HG03064 (cell line): ENCODE results near the gene MRPL41.
"Not testable (repeated sequence)": the region's sequence is repeated elsewhere in the genome, so short reads cannot be mapped to it uniquely, and the experiment has no call there.

ENCODE experiments used
- ATAC-seq: cut with Tn5 transposase; IDR thresholded peaks from one replicate; pipeline ENCODE4 v1.9.1; 2021; ENCODE audit warnings: low read depth; ENCODE audit not compliant: unreplicated experiment

MRPL41 gene

GRCh38 chr9:137581361-137582285, 29.9 kb downstream of the MRPL41 start:
- no peak for ATAC-seq

GRCh38 chr9:137582286-137582860, 30.7 kb downstream of the MRPL41 start:
- ATAC-seq, result no peak

DNA sequence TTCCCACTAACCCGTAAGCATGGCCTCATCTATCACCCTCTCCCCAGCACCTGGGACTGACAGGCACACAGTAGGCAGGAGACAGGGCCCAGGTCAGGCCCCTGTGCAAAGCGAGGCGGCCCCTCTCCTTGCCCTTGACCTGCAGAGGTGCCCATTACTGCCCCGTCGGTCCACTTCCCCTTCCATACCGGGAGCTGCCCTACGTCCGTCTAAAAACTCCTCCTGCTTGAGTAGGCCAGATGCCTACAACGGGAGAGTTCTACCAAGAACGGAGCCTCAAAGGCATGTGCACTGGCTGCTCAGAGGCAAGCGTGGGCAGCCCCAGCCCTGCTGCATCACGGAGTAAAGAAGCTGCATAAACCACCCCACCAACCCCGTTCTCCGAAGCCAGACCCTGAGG, 31.7 kb downstream of the MRPL41 start:
- no peak for ATAC-seq

GRCh38 chr9:137583957-137584356, 32.3 kb downstream of the MRPL41 start:
- no peak for ATAC-seq

DNA sequence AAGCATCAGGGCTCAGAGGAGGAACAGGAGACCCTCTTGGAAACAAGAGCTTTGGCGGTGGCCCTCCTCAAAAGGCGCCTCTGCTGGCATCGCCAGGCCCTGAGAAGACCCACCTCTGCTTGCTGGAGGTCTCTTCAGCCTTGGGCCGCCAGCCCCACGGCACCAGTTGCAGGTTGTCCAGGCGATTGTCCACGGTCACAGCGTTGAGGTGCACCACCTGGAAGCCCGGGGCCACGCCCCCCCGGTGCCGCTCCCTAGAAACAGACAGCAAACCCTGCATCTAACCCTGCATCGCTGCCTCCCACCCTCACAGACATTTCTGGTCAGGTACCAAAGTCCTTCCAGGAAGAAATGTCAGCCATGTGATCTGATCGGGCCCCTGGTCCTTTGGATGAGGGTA, 35.2 kb downstream of the MRPL41 start:
- no peak for ATAC-seq

DNA sequence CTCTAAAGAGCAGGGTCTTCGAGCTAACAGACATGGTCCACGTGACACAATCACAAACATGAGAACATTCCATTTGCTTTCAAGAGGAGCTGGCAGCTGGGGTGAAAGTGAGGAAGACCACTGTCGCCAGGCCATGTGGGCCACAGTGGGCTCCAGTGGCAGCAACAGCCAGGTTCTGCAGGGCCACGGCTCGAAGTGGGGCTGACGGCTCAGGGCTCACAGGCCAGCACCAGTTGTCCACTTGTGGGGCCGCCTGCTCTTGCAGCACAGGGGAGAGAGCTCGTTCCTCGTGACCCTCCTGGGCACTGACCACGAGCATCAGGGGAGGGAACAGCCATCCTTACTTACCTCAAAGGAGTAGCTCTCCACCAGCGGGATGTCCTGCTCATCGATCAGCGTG, 36.6 kb downstream of the MRPL41 start:
- no peak for ATAC-seq

DNA sequence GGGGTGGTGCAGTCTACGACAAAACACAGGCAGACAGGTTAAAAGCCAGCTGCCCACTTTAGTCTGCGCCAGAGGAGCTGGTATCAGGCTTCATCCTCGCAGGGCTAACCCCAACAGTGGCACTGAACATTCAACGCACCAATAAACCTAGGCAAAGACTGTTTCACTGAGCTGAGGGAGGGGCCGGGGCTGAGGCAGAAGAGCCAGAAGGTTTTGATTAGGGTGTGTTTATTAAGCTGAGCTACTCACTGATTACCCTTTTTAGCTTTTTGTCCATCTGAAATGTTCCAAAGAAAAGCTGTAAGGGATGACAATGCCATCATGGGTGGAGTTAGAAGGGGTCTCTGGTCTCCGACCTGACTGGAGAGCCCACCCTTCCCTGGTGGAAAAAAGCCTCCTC, 37.2 kb downstream of the MRPL41 start:
- no peak for ATAC-seq

- peak; percentile 13 for ATAC-seq
Measured at GRCh38 chr9:137589441-137590122, 37.9 kb downstream of the MRPL41 start.

GRCh38 chr9:137590123-137590468, 38.4 kb downstream of the MRPL41 start:
- peak; percentile 27 for ATAC-seq

GRCh38 chr9:137590469-137591383, 39.0 kb downstream of the MRPL41 start, which contains the start of gene ZMYND19:
Gene ZMYND19, minus strand, starts transcription at chr9:137590512. Its CDS starts 249 bp downstream, at chr9:137590263.
- peak; percentile 67 for ATAC-seq

GRCh38 chr9:137592767-137593166, 41.1 kb downstream of the MRPL41 start:
- no peak for ATAC-seq

GRCh38 chr9:137593176-137593575, 41.5 kb downstream of the MRPL41 start:
- no peak for ATAC-seq

DNA sequence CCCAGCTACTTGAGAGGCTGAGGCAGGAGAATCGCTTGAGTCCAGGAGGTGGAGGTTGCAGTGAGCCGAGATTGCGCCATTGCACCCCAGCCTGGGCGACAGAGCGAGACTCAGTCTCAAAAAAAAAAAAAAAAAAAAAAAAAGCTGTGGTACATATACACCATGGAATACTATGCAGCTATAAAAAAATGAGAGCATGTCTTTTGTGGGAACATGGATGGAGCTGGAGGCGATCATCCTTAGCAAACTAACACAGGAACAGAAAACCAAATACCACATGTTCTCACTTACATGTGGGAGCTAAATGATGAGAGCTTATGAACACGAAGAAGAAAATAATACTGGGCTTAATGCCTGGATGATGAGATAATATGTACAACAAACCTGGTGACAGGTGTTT, 44.9 kb downstream of the MRPL41 start:
- ATAC-seq, result not testable (repeated sequence)

DNA sequence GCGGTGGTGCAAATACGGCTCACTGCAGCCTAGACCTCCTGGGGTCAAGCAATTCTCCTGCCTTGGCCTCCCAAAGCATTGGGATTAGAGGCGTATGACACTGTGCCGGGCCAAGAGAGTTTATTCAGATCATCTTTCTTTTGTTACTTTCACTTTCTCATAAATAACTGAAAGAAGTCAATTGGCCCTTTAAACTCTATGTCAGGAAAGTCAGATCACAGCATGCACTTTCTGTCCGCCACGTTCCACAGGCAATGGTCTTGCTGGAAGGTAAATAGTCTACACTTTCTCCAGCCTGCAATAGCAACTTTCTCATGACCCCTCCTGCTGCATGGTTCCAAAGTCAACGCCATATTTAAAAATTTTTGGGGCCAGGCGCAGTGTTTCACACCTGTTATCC, 47.3 kb downstream of the MRPL41 start:
- no peak for ATAC-seq
